ENCODE measurements around the gene EID1.
"Not testable (repeated sequence)": the region's sequence is repeated elsewhere in the genome, so short reads cannot be mapped to it uniquely, and the experiment has no call there.

Gene EID1

GRCh38 chr15:48910554-48910953 lies 32.6 kb downstream of the EID1 start:
- DNase-seq (ENCODE audit: low spot score): not testable (repeated sequence)

DNA sequence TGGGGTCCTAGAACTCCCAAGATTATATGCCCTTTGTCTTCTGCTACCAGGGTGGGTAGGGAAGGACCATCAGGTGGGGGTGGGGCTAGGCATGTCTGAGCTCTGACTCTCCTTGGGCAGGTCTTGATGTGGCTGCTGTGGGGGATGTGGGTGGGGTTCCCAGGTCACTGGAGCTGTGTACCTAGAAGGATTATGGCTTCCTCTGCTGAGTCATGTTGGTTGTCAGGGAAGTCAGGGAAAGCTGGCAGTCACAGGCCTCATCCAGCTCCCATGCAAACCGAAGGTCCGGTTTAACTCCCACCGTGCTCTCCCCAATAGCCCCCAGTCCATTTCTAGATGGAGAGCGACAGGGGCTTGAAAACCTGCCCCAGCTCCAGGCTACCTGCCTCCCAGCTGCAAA lies 35.2 kb downstream of the EID1 start:
- DNase-seq (ENCODE audit: low spot score): peak; percentile 58

DNA sequence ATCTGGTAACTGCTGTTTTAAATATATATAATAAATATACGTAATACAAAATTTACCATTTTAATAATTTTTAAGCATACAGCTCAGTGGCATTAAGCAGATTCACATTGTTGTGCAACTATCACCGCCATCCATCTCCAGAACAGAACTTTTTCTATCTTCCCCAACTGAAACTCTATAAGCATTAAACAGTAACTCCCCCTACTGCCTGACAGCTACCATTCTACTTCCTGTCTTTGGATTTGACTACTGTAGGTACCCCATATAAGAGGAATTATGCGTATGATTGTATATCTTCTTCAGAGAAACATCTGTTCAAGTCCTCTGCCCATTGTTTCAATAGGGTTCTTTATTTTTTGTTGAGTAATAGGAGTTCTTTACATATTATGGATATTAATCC lies 36.8 kb downstream of the EID1 start:
- DNase-seq (ENCODE audit: low spot score): no peak

- DNase-seq (ENCODE audit: low spot score): no peak
Measured at GRCh38 chr15:48915861-48916260, 37.9 kb downstream of the EID1 start.

- no peak for DNase-seq (ENCODE audit: low spot score)
Measured at GRCh38 chr15:48916721-48917120, 38.8 kb downstream of the EID1 start.

DNA sequence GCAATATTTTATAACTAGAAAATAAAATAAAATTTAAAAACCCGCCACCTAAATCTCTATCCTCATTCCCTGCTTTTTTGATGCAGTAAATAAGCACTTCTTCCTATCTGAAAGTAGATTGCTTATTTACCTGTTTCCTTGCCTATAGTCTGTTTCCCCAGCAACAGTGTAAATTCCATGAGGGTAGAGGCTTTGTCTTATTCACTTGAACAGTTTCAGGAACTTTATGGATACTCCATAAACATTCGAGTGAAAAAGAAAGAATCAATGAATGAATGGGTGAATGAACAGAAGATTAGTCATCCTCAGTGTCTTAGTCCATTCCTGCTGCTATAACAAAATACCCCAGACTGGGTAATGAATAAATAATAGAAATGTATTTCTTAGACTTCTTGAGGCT lies 44.1 kb downstream of the EID1 start:
- no peak for DNase-seq (ENCODE audit: low spot score)

DNA sequence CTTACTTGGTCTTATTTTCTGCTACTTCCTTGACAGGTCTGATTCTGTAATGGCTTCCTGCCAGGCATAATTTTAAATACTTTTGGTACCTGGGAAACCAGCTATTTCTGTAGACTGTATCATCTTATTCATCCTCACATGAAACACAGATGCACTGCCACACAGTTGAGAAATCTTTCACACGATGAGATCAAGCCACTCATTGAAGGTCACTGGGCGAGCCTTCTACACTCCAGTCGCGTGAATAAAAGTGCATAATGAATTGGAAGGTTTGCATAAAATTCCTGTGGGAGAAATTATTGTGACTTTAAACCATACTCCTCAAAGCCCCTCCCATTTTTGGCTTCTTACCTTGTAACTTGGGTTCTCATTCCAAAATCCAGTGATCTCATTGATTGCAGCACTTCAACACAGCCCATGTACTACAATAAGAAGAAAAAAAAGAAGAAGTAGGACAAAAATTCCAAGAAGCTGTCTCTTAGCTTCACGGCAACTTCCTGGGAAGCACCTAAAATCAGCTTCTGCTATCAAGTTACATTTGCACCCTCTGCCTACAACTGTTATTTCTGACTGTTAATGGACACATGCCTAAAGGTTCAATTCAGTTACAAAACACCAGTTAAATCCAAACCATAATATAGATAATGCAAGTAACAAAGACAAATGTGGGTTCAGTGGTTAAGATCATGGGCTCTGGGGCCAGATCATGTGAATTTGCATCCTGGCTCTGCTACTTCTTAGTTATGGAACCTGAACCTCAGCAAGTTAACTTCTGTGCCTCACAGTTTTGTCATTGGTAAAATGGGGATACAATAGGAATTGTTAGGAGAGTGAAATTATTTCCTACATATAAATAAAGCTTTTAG lies 46.8 kb downstream of the EID1 start:
- no peak for DNase-seq (ENCODE audit: low spot score)

DNA sequence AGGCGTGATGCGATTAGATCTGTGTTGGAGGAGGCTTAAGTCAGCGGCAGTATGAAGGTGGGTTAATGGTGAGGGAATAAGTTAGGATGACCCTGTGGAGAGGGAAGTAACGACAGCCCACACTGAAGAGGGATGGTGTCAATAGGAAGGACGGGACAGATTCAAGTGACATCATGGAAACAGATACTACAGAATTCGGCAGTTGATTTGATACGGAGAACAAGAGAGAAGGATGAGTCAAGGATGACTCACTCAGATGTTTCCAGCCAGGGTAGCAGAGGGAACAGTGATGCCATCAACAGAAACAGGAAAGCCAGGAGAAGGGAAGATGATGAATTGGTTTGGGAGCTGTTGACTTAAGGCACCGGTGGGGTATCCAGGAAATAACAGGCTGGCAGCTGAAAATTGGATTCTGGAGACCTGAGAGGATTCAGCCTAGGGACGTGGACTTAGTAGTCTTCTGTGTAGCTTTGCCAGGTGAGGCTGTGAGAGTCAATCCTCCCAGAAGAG lies 47.8 kb downstream of the EID1 start:
- peak; percentile 70 for DNase-seq (ENCODE audit: low spot score)

- DNase-seq (ENCODE audit: low spot score): peak; percentile 11
Measured at GRCh38 chr15:48928877-48929538, 51.1 kb downstream of the EID1 start.

DNA sequence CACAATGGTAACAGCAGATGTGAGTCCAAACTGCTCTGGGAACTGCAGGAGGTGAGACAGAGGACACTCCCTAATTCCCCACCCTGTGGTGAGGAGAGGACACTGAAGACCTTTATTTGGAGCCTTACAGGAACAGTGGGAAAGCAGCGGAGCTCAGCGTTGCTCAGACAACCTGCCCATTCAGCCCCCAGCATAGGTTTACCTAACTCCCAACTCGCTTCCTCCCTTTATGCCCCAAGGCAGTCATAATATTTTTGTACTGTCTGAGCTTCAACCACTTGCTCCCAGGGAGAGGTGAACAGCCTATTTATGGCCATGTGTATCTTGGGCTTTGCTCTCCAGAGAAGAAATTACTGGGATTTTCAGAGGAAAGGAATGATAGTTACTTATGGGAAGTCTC lies 51.7 kb downstream of the EID1 start:
- peak; percentile 8 for DNase-seq (ENCODE audit: low spot score)
